Endometrium (tissue), 2 donors: ENCODE measurements around the gene PWWP2A.
A peak's percentile ranks its signal among the peaks of the same experiment; 100 is the strongest.
"Not testable (repeated sequence)": the region's sequence is repeated elsewhere in the genome, so short reads cannot be mapped to it uniquely, and the experiment has no call there.

ENCODE experiments used
- FAIRE-seq: peaks from 2 replicates; lab custom pipeline; 2012; peaks lifted over from hg19 to GRCh38; lab: Jason Lieb, UNC
- donor health status: control.
- donor health status: control.

PWWP2A gene

DNA sequence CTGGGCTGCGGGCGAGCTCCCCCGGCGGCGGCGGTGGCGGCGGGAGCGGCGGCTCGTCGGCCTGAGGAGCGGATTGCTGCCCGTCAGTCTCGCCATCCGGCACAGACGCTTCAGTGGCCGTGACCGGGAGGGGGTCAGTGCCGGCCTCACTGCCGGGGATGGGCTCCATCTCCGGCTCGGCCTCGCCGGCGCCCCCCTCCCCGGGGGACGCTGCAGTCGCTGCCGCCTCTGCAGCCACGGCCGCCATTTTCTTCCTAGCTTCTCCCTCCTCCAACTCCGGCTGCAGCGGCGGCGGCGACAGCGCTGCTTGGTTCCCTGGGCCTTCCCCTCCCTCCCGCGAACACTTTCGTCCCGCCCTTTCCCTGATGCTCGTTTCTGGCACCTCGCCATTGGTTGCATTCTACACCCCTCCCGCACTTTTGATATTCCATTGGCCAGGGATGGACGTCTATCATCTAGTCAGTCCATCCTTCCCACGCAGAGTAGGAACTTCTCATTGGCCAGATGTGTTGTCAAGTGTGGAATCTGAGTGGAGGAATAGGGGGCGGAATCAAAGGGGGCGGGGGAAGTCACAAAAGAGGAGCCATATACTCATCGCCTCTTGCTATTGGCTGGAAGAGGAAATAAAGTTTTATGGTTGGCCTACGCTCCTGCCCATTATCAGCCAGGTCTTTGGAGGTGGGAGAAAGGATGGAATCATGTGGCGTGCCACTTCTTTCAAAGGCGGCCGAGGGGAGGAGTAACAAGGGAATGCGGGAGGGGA, at the start of gene PWWP2A:
Gene PWWP2A, minus strand, starts transcription at position 309 of the 763 bp plus-strand sequence. Its CDS starts 62 bp downstream, at position 247.
- peak; percentile 100 for FAIRE-seq

DNA sequence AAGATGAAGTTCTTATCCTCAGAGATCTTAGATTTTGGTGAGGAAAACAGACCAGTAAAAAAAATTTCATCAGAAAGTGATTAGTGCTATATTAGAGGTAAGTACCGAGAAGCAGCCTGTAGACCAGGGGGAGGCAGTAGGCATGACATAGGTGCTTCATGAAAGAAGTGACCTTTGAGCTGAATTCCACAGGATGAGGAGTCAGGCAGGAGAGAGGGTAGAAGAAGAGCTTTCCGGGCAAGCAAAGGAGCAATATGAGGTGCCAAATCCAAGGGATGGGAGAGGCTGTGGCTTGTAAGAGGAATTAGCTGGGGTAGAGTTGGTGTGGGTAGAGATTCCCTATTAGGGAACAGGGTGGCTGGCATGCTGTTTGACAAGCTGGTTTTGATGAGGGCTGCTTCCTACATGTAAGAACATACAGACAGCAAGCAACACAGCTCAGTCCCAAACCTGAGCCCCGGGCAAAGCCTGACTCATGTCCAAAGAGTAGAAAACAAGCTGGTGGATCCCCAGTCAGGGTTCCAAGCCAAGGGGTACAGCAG, 48.4 kb upstream of the PWWP2A start:
- FAIRE-seq = no peak

DNA sequence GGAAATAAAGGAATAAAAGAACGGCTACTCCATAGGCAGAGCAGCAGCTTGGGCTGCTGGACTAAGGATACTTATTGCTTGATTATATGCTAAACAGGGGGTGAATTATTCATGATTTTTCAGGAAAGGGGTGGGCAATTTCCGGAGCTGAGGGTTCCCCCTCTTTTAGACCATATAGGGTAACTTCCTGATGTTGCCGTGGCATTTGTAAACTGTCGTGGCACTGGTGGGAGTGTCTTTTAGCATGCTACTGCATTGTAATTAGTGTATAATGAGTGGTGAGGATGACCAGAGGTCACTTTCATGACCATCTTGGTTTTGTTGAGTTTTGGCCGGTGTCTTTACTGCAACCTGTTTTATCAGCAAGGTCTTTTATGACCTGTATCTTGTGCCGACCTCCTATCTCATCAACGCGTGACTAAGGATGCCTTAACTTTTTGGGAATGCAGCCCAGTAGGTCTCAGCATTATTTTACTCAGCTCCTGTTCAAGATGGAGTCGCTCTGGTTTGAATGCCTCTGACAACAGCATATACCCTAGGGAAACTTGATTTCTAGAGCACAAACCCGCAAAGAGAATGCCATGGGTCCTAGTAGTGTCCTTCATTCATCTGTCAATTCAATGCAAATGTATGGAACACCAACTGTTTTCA, 47.8 kb upstream of the PWWP2A start:
- FAIRE-seq = no peak

DNA sequence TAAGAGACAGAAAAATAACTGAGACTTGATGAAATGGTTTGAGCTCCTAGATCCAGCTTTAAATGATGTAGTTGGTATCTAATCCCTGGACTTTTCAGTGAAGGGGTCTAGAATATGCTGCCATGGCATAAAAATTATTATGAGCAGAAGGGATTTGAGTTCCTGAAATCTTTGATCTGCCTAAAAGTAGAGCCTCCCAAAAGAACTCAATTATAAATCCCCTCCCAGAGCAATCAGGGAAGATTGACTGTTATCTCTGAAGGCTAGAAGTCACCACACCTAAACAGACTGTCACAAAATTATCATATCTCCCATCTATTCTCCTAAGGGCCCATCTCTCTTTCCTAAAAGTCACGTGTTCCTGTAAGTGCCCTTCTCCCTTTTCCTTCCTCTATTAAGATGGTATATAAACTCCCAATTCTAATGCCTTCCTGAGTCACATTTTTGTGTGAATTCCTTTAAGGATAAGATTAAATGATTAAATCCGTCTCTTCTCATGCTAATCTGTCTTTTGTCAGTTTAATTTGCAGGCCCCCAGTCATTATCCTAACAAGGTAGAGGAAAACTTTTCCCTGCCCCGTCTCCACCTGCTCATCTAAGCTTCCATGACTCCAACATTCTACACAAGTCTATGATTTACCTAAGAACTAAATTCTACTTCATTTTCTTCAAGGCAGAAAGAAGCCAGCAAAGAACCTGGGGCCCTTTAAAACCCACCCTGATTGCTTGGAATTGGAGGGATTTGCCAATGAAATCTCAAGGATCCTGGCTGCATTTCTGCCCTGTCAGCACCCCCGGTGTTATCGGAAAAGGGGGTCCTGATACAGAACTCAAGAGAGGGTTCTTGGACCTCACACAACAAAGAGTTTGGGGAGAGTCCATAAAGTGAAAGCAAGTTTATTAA, 47.1 kb upstream of the PWWP2A start:
- FAIRE-seq = no peak

DNA sequence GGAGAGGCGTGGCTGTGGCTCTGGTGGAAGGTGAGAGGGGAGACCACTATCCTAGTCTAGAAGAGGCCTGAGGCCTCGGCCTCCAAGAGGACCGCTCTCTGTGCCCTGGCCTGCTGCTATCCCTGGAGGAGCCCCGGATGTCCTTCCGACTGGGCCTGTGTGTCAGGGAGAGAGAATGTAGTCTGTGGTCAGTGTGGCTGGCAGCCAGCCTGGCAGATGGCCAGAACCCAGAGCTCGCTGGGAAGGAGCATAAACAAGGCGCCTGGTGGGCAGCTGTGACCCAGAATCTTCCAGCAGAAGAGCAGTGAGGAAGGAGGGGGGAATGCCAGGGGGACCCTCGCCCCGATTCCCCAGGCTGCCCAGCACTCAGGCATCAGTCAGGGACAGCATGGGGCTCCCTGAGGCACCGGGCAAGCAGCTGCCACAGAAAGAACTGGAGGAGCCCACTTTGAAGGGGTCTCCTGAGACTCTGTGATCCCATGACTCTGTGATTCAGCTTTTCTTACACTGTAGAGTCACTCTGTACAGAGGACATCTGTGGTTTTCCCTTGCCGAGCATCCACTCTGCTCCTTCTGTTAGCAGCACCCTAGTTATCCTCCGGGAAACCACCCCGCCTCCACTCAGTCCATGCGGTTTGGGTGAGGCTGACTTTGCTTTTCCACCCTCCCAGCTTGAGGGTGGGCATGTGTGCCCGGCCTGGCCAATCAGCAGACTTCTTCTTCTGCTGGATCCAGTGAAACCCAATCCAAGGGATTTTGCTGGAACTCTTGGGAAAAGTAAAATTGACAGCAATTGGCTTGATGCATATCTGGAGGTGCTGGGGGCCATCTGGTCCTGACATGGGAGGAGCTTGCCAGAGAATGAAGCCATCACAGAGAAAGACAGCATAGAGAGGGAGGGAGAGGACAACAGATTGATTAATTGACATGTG, 46.2 kb upstream of the PWWP2A start:
- no peak for FAIRE-seq

DNA sequence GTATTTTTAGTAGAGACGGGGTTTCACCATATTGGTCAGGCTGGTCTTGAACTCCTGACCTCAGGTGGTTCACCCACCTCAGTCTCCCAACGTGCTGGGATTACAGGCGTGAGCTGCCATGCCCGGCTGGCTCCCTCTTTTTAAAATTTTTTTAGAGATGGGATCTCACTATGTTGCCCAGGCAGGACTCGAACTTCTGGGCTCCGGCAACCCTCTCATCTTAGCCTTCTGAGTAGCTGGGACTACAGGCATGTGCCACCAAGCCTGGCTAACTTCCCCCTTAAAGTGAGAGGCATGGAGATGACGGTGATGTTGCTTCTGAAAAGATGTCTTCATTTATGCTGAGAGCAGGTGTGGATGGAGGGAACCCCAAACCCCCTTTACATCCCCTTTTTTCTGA, 43.7 kb upstream of the PWWP2A start:
- FAIRE-seq = no peak

- no peak for FAIRE-seq
Observed at GRCh38 chr5:160161626-160162025, 42.4 kb upstream of the PWWP2A start.

DNA sequence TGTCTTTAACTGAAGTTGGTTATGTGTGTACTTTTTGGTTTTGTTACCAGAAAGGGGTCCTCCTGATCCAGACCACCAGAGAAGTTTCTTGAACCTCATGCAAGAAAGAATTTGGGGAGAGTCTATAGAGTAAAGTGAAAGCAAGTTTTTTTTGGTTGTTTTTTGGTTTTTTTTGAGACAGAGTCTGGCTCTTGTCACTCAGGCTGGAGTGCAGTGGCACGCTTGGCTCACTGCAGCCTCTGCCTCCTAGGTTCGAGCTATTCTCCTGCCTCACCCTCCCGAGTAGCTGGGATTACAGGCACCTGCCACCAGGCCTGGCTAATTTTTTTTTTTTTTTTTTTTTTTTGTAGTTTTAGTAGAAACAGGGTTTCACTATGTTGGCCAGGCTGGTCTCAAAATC, 41.6 kb upstream of the PWWP2A start:
- not testable (repeated sequence) for FAIRE-seq

GRCh38 chr5:160159991-160160792, 40.9 kb upstream of the PWWP2A start:
- FAIRE-seq = no peak

DNA sequence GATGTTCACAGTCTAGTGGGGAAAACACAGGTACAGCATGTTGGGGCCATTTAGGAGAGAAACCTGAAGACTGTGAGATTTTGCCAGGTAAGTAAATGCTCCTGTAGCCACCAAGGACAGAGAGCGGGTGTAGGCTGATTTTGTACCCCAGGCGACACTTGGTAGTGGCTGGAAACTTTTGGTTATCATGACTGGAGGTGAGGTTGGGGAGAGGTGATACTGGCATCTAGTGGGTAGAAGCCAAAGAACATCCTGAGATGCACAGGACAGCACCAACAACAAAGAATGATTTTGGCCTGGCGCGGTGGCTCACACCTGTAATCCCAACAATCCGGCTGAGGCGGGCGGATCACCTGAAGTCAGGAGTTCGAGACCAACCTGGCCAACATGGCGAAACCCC, 38.8 kb upstream of the PWWP2A start:
- FAIRE-seq = no peak

DNA sequence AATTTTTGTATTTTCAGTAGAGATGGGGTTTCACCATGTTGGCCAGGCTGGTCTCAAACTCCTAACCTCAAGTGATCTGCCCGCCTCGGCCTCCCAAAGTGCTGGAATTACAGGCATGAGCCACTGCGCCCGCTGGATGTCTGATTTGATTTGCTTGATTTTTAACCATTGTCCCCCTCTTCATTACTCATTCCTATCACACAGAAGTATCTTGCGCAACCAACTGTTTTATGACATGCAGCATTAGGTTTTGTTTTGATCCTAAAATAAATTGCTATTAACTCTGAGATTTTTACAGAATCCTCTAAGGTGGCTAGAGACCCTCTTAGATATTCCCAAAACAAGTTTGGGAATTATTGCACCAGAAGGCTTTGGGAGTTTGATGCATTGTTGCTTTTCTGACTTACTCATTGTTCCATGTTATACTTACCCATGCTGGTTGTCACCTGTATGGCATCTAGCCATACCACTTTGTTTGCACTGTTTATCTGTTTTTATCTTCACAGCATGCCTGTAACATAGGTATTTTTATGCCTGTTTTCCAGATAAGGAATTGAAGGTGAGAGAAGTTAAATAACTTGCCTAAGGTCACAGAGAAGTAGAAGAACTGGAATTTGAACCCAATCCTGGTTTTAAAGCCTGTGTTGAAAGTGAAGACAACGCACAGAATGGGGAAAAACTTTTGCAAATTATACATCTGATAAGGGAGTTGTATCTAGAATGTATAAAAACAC, 35.9 kb upstream of the PWWP2A start:
- no peak for FAIRE-seq

DNA sequence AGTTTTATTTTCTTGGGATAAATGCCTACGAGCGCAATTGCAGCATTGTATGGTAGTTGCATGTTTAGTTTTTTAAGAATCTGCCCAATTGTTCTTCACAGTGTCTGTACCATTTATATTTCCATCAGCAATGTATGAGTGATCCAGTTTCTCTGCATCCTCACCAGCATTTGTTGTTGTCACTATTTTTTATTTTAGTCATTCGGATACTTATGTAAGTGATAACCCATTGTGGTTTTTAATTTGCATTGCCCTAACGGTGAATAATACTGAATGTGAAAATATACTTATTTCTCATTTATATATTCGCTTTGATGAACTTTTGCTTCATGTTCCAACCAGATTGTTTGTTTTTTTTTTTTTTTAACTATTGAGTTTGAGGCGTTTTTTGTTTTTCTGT, 33.7 kb upstream of the PWWP2A start:
- FAIRE-seq = no peak

- no peak for FAIRE-seq
Observed at GRCh38 chr5:160152287-160152686, 33.0 kb upstream of the PWWP2A start.

DNA sequence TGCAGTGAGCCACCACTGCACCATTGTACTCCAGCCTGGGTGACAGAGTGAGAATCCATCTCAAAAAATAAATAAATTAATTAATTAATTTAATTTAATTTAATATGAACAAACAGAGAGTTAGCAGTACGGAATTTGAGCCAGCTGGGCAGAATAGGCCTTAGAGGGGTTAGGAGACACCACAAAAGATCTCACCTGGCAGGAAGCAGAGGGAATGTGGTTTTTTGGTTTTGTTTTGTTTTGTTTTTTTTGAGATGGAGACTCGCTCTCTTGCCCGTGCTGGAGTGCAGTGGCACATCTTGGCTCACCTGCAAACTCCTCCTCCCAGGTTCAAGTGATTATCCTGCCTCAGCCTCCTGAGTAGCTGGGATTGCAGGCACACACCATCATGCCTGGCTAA, 31.8 kb upstream of the PWWP2A start:
- FAIRE-seq = no peak

DNA sequence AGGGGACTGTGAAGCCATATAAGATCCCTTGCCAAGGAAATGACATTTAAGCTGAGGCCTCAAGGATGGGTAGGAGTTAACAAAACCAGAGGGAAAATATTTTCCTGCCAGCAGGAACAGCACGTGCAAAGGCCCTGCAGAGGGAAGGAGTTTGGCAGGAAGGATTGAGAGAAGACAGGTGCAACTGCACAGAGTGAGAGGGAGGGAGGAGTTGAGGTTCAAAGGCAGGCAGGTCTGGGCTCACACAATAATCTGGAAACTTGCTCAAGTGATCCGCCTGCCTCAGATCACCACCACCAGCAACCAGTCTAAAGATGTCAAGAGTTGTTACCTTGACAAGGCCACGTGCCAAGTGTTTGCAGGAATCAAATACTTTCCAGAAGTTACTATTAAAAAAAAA, 31.1 kb upstream of the PWWP2A start:
- no peak for FAIRE-seq

GRCh38 chr5:160144436-160144835, 25.2 kb upstream of the PWWP2A start:
- not testable (repeated sequence) for FAIRE-seq

- no peak for FAIRE-seq
Observed at GRCh38 chr5:160134332-160134731, 15.1 kb upstream of the PWWP2A start.

GRCh38 chr5:160133918-160134304, 14.7 kb upstream of the PWWP2A start:
- no peak for FAIRE-seq

- FAIRE-seq = no peak
Observed at GRCh38 chr5:160133071-160133917, 14.0 kb upstream of the PWWP2A start.
